Stimulated activated naive CD4-positive, alpha-beta T cell (primary cell): ENCODE results near the gene PSG1.
"Not testable (repeated sequence)": the region's sequence is repeated elsewhere in the genome, so short reads cannot be mapped to it uniquely, and the experiment has no call there.

Experiments used
- DNase-seq, 6 experiments: peaks; one replicate each; lab custom pipeline; 2025; lab: John Stamatoyannopoulos, UW

Gene PSG1

DNA sequence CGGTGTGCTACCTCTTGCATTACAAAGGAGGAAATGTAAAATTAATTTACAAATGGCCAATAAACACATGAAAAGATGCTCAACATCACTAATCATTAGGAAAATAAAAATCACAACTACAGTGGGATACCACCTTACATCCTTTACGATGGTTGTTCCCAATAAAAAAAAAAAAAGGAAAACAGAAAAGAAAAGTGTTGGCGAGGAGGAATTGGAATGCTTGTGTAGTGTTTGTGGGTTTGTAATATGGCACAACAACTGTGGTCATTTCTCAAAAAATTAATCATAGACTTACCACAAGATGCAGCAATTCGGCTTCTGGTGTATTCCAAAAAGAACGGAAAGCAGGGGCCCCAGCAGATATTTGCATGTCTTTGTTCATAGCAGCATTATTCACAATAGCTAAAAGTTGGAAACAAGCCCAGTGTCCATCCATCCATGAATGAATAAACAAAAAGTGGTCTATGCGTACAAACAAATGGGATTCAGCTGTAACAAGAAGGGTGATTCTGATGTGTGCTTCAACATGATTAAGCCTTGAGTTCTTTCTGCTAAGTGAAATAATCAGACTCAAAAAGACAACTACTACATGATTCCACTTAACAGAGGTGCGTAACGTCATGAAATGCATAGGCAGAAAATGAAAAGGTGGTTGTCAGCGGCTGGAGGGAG, 58.1 kb downstream of the PSG1 start:
- DNase-seq: not testable (repeated sequence)

GRCh38 chr19:42819960-42820650, 59.4 kb downstream of the PSG1 start:
- DNase-seq: not testable (repeated sequence)

GRCh38 chr19:42816894-42817293, 62.6 kb downstream of the PSG1 start:
- DNase-seq: no peak
